K562 (cell line): ENCODE results near the gene ERVK3-1. TPM values are rescaled to one million over a fixed set of nuclear protein-coding genes. Genes with fewer than 3 reads are reported as not detected.

Experiments used
- ATF1 ChIP-seq, 2 experiments: fragments of 450-650 bp in 1 of 2; IDR thresholded peaks; 2 replicates each; pipeline ENCODE4 v1.6.1; 2016; ENCODE audit warnings: missing compliant biosample characterization in 1 of 2, missing genetic modification characterization in 1 of 2
- ELF1 ChIP-seq: fragments of 200-800 bp; sonication (Bioruptor generic); IDR thresholded peaks from 2 replicates; pipeline ENCODE4 v1.6.1; 2016; ENCODE audit warnings: missing genetic modification characterization, missing compliant biosample characterization
- HNRNPK ChIP-seq: fragments of 200-400 bp; formaldehyde crosslinking; IDR thresholded peaks from one replicate; pipeline ENCODE4 v1.6.1; 2018; ENCODE audit warnings: mild to moderate bottlenecking, low read depth, low read length; ENCODE audit not compliant: poor library complexity, severe bottlenecking
- LEF1 ChIP-seq: fragments of 450-650 bp; IDR thresholded peaks from 2 replicates; pipeline ENCODE4 v1.6.1; 2016; ENCODE audit warnings: mild to moderate bottlenecking
- MEF2A ChIP-seq: IDR thresholded peaks from 2 replicates; pipeline ENCODE4 v1.6.1; 2011; ENCODE audit warnings: low read depth, mild to moderate bottlenecking, low read length, moderate library complexity; ENCODE audit not compliant: control insufficient read depth
- NONO ChIP-seq, 2 experiments: fragments of 200-400 bp in 1 of 2; fragments of 450-650 bp in 1 of 2; formaldehyde crosslinking in 1 of 2; IDR thresholded peaks; 2 replicates each; pipeline ENCODE4 v1.6.1; 2017; ENCODE audit warnings: low read depth in 2 of 2, mild to moderate bottlenecking in 2 of 2, moderate library complexity in 2 of 2, low read length in 1 of 2
- NR2C2 ChIP-seq, 2 experiments: fragments of 200-800 bp in 1 of 2; sonication (Bioruptor generic) in 1 of 2; sonication (generic) in 1 of 2; formaldehyde crosslinking in 1 of 2; IDR thresholded peaks; 2 replicates each; pipeline versions ENCODE4 v1.6.1 to v1.8.0; 2016 to 2022; ENCODE audit warnings: mild to moderate bottlenecking in 1 of 2, missing compliant biosample characterization in 1 of 2, missing genetic modification characterization in 1 of 2, missing genetic modification reagents in 1 of 2
- POLR2AphosphoS5 ChIP-seq: IDR thresholded peaks from 2 replicates; pipeline ENCODE4 v1.6.1; 2011; ENCODE audit warnings: mild to moderate bottlenecking, low read depth, low read length, moderate library complexity; ENCODE audit not compliant: control insufficient read depth, insufficient read depth
- POLR2H ChIP-seq: IDR thresholded peaks from 2 replicates; pipeline ENCODE4 v1.6.1; 2016; ENCODE audit warnings: missing genetic modification characterization, low read depth, mild to moderate bottlenecking, control low read depth, missing compliant biosample characterization, moderate library complexity
- PYGO2 ChIP-seq: fragments of 450-650 bp; IDR thresholded peaks from 2 replicates; pipeline ENCODE4 v1.6.1; 2016; ENCODE audit warnings: mild to moderate bottlenecking, missing genetic modification characterization, moderate library complexity, missing compliant biosample characterization
- SMAD3 ChIP-seq: fragments of 450-650 bp; formaldehyde crosslinking; conservative IDR thresholded peaks from 2 replicates; pipeline ENCODE4 v1.4.0; 2020; ENCODE audit warnings: mild to moderate bottlenecking
- SNIP1 ChIP-seq: fragments of 450-650 bp; IDR thresholded peaks from 2 replicates; pipeline ENCODE4 v1.7.1; 2017; ENCODE audit warnings: low read depth, mild to moderate bottlenecking
- TRIM28 ChIP-seq: fragments of 450-650 bp; IDR thresholded peaks from 2 replicates; pipeline ENCODE4 v1.6.1; 2017
- ZNF174 ChIP-seq: fragments of 250-450 bp; sonication (Bioruptor Pico); IDR thresholded peaks from 2 replicates; pipeline ENCODE4 v1.4.0; 2020; ENCODE audit warnings: mild to moderate bottlenecking
- ZNF41 ChIP-seq: fragments of 250-450 bp; sonication (Bioruptor Pico); conservative IDR thresholded peaks from 2 replicates; pipeline ENCODE4 v1.4.0; 2020; ENCODE audit warnings: mild to moderate bottlenecking
- ZNF644 ChIP-seq: fragments of 200-800 bp; sonication (Bioruptor generic); IDR thresholded peaks from 2 replicates; pipeline ENCODE4 v1.6.1; 2016; ENCODE audit warnings: low read depth, missing genetic modification characterization, missing compliant biosample characterization
- ZNF77 ChIP-seq: fragments of 250-450 bp; sonication (Bioruptor Pico); IDR thresholded peaks from 2 replicates; pipeline ENCODE4 v1.5.0; 2020
- ZNF780A ChIP-seq: fragments of 250-450 bp; sonication (Bioruptor Pico); IDR thresholded peaks from 2 replicates; pipeline ENCODE4 v1.5.0; 2021; ENCODE audit warnings: mild to moderate bottlenecking
- ZNF79 ChIP-seq: fragments of 250-450 bp; sonication (Bioruptor Pico); IDR thresholded peaks from 2 replicates; pipeline ENCODE4 v1.4.0; 2020; ENCODE audit warnings: low read depth, mild to moderate bottlenecking, moderate library complexity
- polyA plus RNA-seq, 8 experiments: library from polyadenylated mRNA; depleted of rRNA in 4 of 8; stranded (reverse) in 5 of 8; unstranded in 3 of 8; fragments of >200 nt; fragmentation: Nextera tagmentation in 2 of 8; fragmentation: Illumina TruSeq in 1 of 8; extraction: Ambion mirVana in 2 of 8; extraction: Trizol in 1 of 8; gene quantifications; 2 replicates each; pipeline versions ENCODE4 v1.2.1 to v1.2.3, GENCODE V29; 2011 to 2014; ENCODE audit warnings: inconsistent platforms in 1 of 8, missing spikeins in 1 of 8
- total RNA-seq, 7 experiments: library from RNA; depleted of rRNA in 6 of 7; stranded (reverse); fragments of >200 nt in 6 of 7; fragmentation: Illumina TruSeq in 2 of 7; extraction: Trizol in 2 of 7; gene quantifications; 2 replicates each; pipeline versions ENCODE4 v1.2.1 to v1.2.3, GENCODE V29; 2011 to 2021; ENCODE audit warnings: low replicate concordance in 1 of 7
- TF ChIP-seq, protein P1 (sequence below): IDR thresholded peaks from 2 replicates; pipeline ENCODE4 v1.6.1; 2012; ENCODE audit warnings: low read depth, low read length, improper control_type of control experiment, borderline replicate concordance
- TF ChIP-seq, protein P2 (sequence below): fragments of 250-450 bp; sonication (Bioruptor Pico); IDR thresholded peaks from 2 replicates; pipeline ENCODE4 v1.4.0; 2020; ENCODE audit warnings: mild to moderate bottlenecking
- TF ChIP-seq, protein P3 (sequence below): fragments of 450-650 bp; IDR thresholded peaks from 2 replicates; pipeline ENCODE4 v1.6.1; 2016; ENCODE audit warnings: low read depth, mild to moderate bottlenecking, moderate library complexity
- TF ChIP-seq, protein P4 (sequence below): sonication (generic); formaldehyde crosslinking; IDR thresholded peaks from 2 replicates; pipeline ENCODE4 v1.8.1; 2023; ENCODE audit warnings: mild to moderate bottlenecking, missing genetic modification reagents

Gene ERVK3-1
- total and polyA plus RNA-seq, 9 of the 15 experiments (the other 6 are each of a cell fraction or from before 2014, with no cell fraction given) = 87.6 to 299 (median 119) TPM

DNA sequence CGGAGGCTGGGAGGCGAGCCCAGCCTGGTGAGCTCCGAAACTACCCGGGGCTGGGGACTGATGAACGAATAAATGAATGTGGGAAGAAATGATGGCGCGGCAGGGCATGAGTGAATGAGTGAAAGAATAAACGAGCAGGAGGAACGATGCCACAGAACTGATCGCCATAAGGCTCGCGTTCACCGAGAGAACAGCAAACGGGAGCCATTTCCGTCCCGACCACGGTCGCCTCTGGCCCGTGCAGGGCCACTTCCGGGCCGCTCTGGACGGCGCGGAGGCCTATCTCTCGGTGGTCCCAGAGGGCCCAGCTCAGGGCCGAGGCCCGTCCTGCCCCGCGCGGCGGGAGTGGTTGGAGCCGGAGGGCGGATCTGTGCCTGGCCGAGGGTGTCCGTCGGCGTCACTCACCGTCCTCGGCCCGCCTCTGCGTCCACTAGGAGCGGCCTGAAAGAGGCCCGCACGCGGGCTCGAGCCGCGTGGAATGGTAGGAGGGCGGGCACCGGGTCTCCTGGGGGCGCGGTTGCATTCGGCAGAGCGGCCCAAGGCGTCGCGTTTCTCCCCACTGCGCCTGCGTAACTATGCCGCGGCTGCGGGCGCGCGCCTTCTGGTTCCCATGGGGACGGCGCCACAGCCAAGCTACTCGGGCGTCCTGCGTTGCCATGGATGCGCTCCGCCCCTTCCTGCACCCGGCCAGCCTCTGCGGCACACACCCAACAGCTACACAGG lies 57.3 kb downstream of the ERVK3-1 start, which contains the start of gene ZNF497 (continued):
- no peak for TF ChIP-seq ZNF644 (tag)
- peak in 1 of 2 experiments; percentile 66; a peak in 1 of 4 replicates for TF ChIP-seq NONO (IDR thresholded peaks at IDR 0.05; ENCODE audit: low read depth in 2 of 2, low read length in 1 of 2)
- 0 out of 2 replicates have a peak, but pooled peaks have one; percentile 22 for TF ChIP-seq ATF1 (CRISPR knock-in tag; IDR thresholded peaks at IDR 0.05)
- peak; percentile 85 for TF ChIP-seq ATF1 (tag; IDR thresholded peaks at IDR 0.05)
- 0 out of 2 replicates have a peak, but pooled peaks have one; percentile 56 for TF ChIP-seq TRIM28
- peak; percentile 9; the same call in 1 of the 2 replicates for TF ChIP-seq LEF1
- TF ChIP-seq, protein P1, sequence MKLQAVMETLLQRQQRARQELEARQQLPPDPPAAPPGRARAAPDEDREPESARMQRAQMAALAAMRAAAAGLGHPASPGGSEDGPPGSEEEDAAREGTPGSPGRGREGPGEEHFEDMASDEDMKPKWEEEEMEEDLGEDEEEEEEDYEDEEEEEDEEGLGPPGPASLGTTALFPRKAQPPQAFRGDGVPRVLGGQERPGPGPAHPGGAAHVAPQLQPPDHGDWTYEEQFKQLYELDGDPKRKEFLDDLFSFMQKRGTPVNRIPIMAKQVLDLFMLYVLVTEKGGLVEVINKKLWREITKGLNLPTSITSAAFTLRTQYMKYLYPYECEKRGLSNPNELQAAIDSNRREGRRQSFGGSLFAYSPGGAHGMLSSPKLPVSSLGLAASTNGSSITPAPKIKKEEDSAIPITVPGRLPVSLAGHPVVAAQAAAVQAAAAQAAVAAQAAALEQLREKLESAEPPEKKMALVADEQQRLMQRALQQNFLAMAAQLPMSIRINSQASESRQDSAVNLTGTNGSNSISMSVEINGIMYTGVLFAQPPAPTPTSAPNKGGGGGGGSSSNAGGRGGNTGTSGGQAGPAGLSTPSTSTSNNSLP = no peak
- no peak for TF ChIP-seq HNRNPK
- TF ChIP-seq, protein P2, sequence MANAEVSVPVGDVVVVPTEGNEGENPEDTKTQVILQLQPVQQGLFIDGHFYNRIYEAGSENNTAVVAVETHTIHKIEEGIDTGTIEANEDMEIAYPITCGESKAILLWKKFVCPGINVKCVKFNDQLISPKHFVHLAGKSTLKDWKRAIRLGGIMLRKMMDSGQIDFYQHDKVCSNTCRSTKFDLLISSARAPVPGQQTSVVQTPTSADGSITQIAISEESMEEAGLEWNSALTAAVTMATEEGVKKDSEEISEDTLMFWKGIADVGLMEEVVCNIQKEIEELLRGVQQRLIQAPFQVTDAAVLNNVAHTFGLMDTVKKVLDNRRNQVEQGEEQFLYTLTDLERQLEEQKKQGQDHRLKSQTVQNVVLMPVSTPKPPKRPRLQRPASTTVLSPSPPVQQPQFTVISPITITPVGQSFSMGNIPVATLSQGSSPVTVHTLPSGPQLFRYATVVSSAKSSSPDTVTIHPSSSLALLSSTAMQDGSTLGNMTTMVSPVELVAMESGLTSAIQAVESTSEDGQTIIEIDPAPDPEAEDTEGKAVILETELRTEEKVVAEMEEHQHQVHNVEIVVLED (CRISPR knock-in tag) = 0 out of 2 replicates have a peak, but pooled peaks have one; percentile 33
- TF ChIP-seq ZNF780A = no peak
- TF ChIP-seq, protein P3, sequence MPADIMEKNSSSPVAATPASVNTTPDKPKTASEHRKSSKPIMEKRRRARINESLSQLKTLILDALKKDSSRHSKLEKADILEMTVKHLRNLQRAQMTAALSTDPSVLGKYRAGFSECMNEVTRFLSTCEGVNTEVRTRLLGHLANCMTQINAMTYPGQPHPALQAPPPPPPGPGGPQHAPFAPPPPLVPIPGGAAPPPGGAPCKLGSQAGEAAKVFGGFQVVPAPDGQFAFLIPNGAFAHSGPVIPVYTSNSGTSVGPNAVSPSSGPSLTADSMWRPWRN = peak; percentile 31; the same call in 1 of the 2 replicates
- no peak for TF ChIP-seq ZNF77 (CRISPR knock-in tag)
- no peak for TF ChIP-seq ZNF41 (CRISPR knock-in tag)
- TF ChIP-seq SMAD3 (CRISPR knock-in tag) = no peak
- TF ChIP-seq ELF1 = peak; percentile 95
- TF ChIP-seq MEF2A = no peak
- TF ChIP-seq NR2C2 (CRISPR knock-in tag; IDR thresholded peaks at IDR 0.05) = no peak
- peak; percentile 87 for TF ChIP-seq NR2C2 (tag; IDR thresholded peaks at IDR 0.05)
- TF ChIP-seq POLR2H (tag) = peak; percentile 88
- TF ChIP-seq POLR2AphosphoS5 = peak; percentile 83
- TF ChIP-seq ZNF79 (CRISPR knock-in tag) = no peak
- TF ChIP-seq, protein P4, sequence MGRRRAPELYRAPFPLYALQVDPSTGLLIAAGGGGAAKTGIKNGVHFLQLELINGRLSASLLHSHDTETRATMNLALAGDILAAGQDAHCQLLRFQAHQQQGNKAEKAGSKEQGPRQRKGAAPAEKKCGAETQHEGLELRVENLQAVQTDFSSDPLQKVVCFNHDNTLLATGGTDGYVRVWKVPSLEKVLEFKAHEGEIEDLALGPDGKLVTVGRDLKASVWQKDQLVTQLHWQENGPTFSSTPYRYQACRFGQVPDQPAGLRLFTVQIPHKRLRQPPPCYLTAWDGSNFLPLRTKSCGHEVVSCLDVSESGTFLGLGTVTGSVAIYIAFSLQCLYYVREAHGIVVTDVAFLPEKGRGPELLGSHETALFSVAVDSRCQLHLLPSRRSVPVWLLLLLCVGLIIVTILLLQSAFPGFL (CRISPR knock-in tag) = no peak
- TF ChIP-seq SNIP1 = peak; percentile 95
- TF ChIP-seq PYGO2 (tag) = no peak
- TF ChIP-seq ZNF174 (CRISPR knock-in tag) = no peak
